GM18517 (cell line): ENCODE data around the gene ACTL10.
A peak's percentile ranks its signal among the peaks of the same experiment; 100 is the strongest.

Source experiments
- ATAC-seq: cut with Tn5 transposase; IDR thresholded peaks from one replicate; pipeline ENCODE4 v1.9.1; 2021; ENCODE audit warnings: mild to moderate bottlenecking, moderate library complexity; ENCODE audit not compliant: unreplicated experiment

ACTL10 gene

GRCh38 chr20:33676121-33676520 is 9.4 kb downstream of the ACTL10 start:
- no peak for ATAC-seq

- no peak for ATAC-seq
Measured at GRCh38 chr20:33676652-33677645, 10.2 kb downstream of the ACTL10 start.

GRCh38 chr20:33677991-33678702 is 11.4 kb downstream of the ACTL10 start:
- ATAC-seq, result no peak

GRCh38 chr20:33679758-33680485 is 13.2 kb downstream of the ACTL10 start:
- ATAC-seq, result no peak

GRCh38 chr20:33680686-33681085 is 13.9 kb downstream of the ACTL10 start:
- ATAC-seq, result no peak

GRCh38 chr20:33681288-33681687 is 14.5 kb downstream of the ACTL10 start:
- no peak for ATAC-seq

GRCh38 chr20:33681728-33682353 is 15.1 kb downstream of the ACTL10 start:
- no peak for ATAC-seq

GRCh38 chr20:33684533-33685327 is 18.0 kb downstream of the ACTL10 start:
- ATAC-seq, result no peak

- peak; percentile 52 for ATAC-seq
Measured at GRCh38 chr20:33685328-33686099, 18.8 kb downstream of the ACTL10 start.

- ATAC-seq, result peak; percentile 58
Measured at GRCh38 chr20:33686100-33686983, 19.6 kb downstream of the ACTL10 start, which contains the start of gene E2F1. Gene E2F1, minus strand, starts transcription at chr20:33686385. Its CDS starts 121 bp downstream, at chr20:33686264.

- no peak for ATAC-seq
Measured at GRCh38 chr20:33686984-33687366, 20.2 kb downstream of the ACTL10 start.

GRCh38 chr20:33687370-33687915 is 20.7 kb downstream of the ACTL10 start:
- no peak for ATAC-seq

GRCh38 chr20:33687993-33688937 is 21.5 kb downstream of the ACTL10 start:
- ATAC-seq, result no peak

- no peak for ATAC-seq
Measured at GRCh38 chr20:33688938-33689424, 22.2 kb downstream of the ACTL10 start.

- ATAC-seq, result no peak
Measured at GRCh38 chr20:33689493-33689892, 22.8 kb downstream of the ACTL10 start.

GRCh38 chr20:33689973-33690372 is 23.2 kb downstream of the ACTL10 start:
- ATAC-seq, result no peak

GRCh38 chr20:33693289-33693688 is 26.5 kb downstream of the ACTL10 start:
- no peak for ATAC-seq
